Neutrophil (primary cell): ENCODE results near the gene ITGA11.

Source experiments
- H3K27ac ChIP-seq: fragments of 200-600 bp; sonication (generic); 2 replicates; pipeline ENCODE4 v1.5.1; 2016; ENCODE audit warnings: mild to moderate bottlenecking, moderate library complexity
- H3K27me3 ChIP-seq: fragments of 200-600 bp; sonication (generic); 2 replicates; pipeline ENCODE4 v1.6.0; 2016; ENCODE audit warnings: mild to moderate bottlenecking
- H3K36me3 ChIP-seq: fragments of 200-600 bp; sonication (generic); 2 replicates; pipeline ENCODE4 v1.5.1; 2017
- H3K4me1 ChIP-seq, 2 experiments: fragments of 200-600 bp in 1 of 2; sonication (generic) in 1 of 2; 1 replicate in 1 of 2; 2 replicates in 1 of 2; pipeline versions ENCODE4 v1.5.1 to v1.6.1; 2013 to 2016; ENCODE audit warnings: low read depth in 1 of 2, low read length in 1 of 2, mild to moderate bottlenecking in 1 of 2, moderate library complexity in 1 of 2; ENCODE audit not compliant: control insufficient read depth in 1 of 2, insufficient read depth in 1 of 2
- H3K4me3 ChIP-seq, 2 experiments: fragments of 200-600 bp in 1 of 2; sonication (generic) in 1 of 2; 1 replicate in 1 of 2; 2 replicates in 1 of 2; pipeline ENCODE4 v1.5.1; 2013 to 2016; ENCODE audit warnings: low read depth in 1 of 2, low read length in 1 of 2, mild to moderate bottlenecking in 1 of 2, moderate library complexity in 1 of 2
- H3K9me3 ChIP-seq: fragments of 200-600 bp; sonication (generic); 2 replicates; pipeline ENCODE4 v1.5.1; 2016
- TF ChIP-seq, protein P1 (sequence below): fragments of 200-600 bp; sonication (generic); IDR thresholded peaks from 2 replicates; pipeline ENCODE4 v1.5.1; 2016; ENCODE audit warnings: antibody characterized with exemption

Gene ITGA11

DNA sequence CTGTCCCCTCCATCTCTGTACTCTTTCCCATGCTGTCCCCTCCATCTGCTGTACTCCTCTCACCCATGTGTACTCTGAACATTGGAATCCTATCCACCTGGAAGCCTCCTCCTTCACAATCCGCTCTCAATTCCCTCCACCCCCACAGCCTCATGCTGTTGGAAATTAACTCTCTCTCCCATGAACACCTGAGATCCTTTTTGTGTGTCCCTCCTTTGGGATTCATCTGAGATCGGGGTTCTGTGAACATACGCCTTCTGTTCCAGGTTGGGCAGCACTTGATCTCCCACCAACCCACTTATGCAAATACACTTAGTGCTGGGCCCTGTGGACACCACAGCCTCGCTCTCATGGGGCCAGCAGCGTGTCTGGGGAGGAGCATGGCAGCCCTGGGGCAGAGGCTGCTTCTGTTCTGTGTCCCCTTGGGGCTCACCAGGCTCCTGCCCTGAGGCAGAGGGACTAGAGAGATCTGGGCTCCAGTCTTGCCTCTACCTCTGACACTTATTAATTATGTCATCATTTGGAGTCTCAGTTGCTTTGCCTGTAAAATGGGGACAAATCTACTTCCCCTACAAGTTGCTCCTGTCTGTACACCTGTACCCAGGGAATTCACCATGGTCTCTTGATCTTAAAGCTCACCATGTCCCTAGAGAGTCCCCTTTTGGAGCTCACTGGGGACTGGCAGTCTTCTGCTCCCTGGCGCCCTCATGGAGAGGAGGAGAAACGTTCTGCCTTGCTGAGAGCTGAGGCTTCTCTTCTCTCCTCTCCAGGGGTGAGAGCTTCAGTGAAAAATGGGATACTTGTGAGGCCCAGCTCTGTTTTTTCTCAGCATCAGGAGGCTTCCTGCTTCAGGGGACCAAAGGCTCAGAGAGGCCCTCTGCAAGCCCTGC lies 42.7 kb downstream of the ITGA11 start:
- no peak overlapping the region for H3K27ac ChIP-seq
- no peak overlapping the region for H3K4me3 ChIP-seq
- H3K36me3 ChIP-seq: no peaks in the 10 kb centered on the region
- no peaks in the 10 kb centered on the region for H3K9me3 ChIP-seq
- peaks cover 57% of the 10 kb centered on the region for H3K27me3 ChIP-seq
- TF ChIP-seq, protein P1, sequence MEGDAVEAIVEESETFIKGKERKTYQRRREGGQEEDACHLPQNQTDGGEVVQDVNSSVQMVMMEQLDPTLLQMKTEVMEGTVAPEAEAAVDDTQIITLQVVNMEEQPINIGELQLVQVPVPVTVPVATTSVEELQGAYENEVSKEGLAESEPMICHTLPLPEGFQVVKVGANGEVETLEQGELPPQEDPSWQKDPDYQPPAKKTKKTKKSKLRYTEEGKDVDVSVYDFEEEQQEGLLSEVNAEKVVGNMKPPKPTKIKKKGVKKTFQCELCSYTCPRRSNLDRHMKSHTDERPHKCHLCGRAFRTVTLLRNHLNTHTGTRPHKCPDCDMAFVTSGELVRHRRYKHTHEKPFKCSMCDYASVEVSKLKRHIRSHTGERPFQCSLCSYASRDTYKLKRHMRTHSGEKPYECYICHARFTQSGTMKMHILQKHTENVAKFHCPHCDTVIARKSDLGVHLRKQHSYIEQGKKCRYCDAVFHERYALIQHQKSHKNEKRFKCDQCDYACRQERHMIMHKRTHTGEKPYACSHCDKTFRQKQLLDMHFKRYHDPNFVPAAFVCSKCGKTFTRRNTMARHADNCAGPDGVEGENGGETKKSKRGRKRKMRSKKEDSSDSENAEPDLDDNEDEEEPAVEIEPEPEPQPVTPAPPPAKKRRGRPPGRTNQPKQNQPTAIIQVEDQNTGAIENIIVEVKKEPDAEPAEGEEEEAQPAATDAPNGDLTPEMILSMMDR: no peak
- peaks cover 0 to 4% of the 10 kb centered on the region in 2 experiments for H3K4me1 ChIP-seq

DNA sequence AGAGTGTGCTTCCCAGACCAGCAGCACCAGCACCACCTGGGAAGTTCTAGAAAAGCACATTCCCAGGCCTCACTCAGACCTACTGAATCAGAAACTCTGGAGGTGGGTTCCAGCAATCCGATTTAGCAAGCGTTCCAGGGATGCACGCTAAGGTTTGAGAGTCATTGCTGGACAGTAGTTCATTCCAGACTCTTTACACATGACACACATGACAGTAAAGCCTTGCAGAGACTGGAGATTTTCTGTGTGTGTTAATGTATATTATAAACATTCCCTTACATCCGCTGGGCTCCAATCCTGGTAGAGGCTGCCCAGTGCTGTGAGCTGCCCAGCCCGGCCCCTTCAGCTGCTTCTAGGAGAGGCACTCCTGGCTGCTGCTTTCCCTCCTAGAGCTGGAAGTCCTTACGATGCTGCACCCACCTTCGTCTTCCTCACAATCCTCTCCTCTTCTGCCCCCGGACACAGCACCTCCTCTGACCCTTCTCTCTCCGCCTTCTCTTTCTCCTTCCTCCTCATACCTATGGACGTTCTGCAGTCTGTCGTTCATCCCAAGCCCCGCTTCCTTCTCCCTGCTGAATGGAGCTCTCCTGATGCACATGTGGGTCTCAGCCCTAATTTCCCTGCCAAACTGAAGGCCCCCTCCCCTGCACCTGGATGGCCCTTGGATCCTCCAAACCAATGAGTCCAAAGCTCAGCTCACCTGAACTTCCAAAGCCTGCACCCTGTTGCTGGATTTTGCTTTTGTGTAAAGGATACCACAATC lies 44.4 kb downstream of the ITGA11 start:
- TF ChIP-seq, protein P1: no peak
- no peak overlapping the region for H3K27ac ChIP-seq
- no peaks in the 10 kb centered on the region for H3K9me3 ChIP-seq
- H3K27me3 ChIP-seq: peaks cover 57% of the 10 kb centered on the region
- no peaks in the 10 kb centered on the region for H3K36me3 ChIP-seq
- H3K4me3 ChIP-seq: no peak overlapping the region
- H3K4me1 ChIP-seq: peaks cover 0 to 4% of the 10 kb centered on the region in 2 experiments

DNA sequence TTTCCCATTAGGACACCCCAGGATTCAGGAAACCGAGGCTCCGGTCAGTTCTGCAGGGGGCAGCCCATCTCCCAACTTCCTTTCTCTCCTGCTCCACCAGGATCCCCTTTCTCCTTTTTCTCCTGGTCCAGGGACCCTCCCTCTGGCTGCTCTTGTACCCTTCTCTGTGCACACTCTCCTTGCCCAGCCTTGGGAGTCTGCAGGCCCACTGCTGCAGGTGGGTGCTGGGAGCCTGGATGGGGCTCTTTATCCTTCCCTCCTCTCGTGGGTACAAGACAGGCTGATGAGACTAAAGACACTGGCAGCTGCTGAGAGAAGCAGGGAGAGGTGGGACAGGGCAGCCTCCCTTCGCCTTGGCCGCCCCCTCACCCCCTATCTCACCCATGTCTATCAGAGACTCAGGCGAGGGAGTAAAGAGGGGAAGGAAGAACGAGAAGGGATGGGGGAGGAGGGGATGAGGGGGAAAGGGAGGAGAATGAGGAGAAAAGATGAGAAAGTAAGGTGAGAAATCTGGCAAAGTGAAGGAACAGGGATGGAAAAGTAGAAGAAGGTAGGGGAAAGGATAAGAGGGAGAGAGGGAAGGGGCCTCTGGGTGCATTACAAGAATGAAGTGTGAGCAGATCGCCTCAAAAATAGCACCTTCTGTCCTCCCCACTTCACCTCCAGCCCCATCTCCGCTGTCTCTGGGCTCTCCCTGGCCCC lies 45.2 kb downstream of the ITGA11 start:
- Histone ChIP-seq H3K36me3 (no peaks in the 10 kb centered on the region), H3K4me1 (peaks cover 0 to 4% of the 10 kb centered on the region in 2 experiments), H3K4me3 (no peak overlapping the region), H3K27me3 (peaks cover 51% of the 10 kb centered on the region), H3K27ac (no peak overlapping the region), H3K9me3 (no peaks in the 10 kb centered on the region)
- TF ChIP-seq, protein P1: no peak

DNA sequence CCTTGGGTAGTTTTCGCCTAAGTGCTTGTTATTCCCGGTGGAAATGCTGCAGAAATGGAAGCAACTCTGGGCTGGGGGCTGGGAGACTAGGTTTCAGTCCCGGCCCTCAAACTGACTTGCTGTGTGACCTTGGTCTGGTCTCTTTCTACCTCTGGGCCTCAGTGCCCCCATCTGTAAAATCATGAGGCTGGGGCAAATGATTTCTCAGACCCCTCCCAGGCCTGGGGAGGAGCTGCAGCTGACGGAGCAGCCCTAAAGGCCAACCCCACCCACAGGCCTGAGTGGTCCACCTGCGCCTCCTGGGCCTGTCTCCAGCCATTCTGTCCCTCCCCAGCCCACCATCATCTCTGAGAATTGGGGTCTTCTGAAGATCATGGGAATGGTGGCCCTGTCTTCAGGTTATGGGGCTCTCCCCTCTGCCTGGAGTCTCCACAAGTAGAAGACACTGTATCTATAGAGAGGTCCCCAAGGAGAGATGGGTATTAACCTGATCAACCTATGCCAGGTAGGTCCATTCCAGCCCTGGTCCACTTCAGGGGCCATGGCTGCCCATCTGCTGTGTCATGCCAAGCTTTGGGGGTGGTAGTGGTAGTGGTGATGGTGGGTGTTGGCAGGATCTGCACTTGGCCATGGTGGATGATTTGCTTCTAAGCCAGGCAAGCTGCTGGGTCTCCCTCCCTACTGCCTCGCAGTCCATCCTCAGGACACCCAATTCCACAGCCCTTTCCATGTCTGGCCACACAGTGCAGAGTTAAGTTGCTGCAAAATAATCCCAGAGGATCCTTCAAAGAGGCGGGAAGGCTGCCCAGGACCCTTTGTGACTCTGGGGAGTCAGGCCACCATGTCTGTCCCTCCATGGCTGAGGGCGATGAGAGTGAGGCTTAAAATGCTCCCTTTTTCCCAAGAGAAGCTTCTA lies 46.0 kb downstream of the ITGA11 start:
- peaks cover 43% of the 10 kb centered on the region for H3K27me3 ChIP-seq
- peaks cover 0 to 4% of the 10 kb centered on the region in 2 experiments for H3K4me1 ChIP-seq
- no peaks in the 10 kb centered on the region for H3K36me3 ChIP-seq
- TF ChIP-seq, protein P1: no peak
- H3K9me3 ChIP-seq: no peaks in the 10 kb centered on the region
- no peak overlapping the region for H3K4me3 ChIP-seq
- H3K27ac ChIP-seq: no peak overlapping the region

DNA sequence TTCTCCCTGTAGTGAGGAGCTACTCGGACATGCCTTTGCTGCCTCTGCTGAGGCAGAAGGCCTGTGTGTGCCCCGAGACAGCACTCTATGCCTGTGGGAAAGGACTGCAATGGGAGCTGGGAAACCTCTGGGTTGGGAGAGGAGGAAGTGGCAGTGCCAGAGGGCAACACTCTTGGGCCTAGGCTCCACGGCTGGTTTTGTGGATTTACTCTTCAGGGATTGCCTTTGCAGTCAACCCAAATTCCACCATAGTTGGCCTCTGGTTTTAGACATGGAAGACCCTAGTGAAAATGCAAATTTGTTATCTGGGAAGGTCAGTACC lies 46.8 kb downstream of the ITGA11 start:
- TF ChIP-seq, protein P1: no peak
- peaks cover 36% of the 10 kb centered on the region for H3K27me3 ChIP-seq
- H3K4me3 ChIP-seq: no peak overlapping the region
- no peak overlapping the region for H3K27ac ChIP-seq
- no peaks in the 10 kb centered on the region for H3K36me3 ChIP-seq
- H3K9me3 ChIP-seq: no peaks in the 10 kb centered on the region
- H3K4me1 ChIP-seq: no peaks in the 10 kb centered on the region
